Kidney glomerular epithelial cell (primary cell): ENCODE results near the gene EFHD2.
"Not testable (repeated sequence)": the region's sequence is repeated elsewhere in the genome, so short reads cannot be mapped to it uniquely, and the experiment has no call there.

Experiments
- DNase-seq: peaks from one replicate; lab custom pipeline; 2025; lab: John Stamatoyannopoulos, UW

The EFHD2 gene

DNA sequence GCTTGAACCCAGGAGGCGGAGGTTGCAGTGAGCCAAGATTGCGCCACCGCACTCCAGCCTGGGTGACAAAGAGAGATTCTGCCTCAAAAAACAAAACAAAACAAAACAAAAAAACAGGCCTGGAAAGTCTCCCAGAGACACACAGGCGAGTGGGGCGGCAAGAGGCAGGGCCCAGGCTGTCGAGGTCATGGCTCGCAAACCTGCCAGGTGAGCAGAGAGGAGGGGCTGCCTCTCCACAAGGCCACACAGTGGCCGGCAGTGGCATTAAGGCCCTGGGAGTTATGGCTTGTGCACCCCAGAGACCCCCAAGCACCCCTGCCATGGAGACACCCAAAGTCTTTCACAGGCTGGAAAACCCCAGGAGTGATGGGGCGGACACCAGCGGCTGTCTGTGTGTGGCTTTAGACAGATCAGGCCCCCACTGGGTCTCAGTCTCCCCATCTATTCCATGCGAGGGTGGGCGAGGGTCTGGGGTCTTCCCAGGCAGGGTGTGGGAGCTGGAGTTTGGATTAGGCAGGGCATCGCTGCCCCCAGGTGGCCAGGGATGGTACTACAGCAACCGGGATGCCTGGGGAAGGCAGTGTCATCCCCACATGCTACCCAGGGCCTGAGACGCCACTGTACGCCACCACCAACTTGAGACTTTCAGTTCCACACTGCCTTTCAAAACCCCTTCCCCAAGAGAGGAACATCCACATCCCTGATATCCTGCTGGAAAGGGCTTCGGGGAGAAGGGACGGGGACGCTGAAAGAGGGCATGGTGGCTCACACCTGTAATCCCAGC is 21.3 kb downstream of the EFHD2 start:
- peak; percentile 6 for DNase-seq

- no peak for DNase-seq
Measured at GRCh38 chr1:15431571-15431948, 21.9 kb downstream of the EFHD2 start.

DNA sequence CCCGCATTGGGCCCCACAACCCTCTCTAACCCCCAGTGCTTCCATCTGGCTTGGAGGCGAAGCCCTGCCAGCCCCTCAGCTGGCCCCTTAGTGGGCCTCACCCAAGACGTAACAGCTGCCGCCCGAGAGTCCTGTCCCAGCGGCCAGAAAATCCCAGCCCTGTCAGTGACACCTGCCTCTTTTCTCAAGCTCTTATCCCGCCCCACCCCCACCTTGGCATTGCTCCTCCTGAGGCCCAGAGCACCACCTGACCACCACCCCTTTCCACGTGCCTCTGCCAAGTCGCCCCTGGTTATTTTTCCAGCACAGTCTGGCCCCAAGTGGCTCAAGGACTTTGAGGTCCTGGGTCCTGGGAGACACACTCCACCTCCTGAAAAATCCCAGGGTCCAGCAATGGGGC is 22.6 kb downstream of the EFHD2 start:
- DNase-seq = no peak

DNA sequence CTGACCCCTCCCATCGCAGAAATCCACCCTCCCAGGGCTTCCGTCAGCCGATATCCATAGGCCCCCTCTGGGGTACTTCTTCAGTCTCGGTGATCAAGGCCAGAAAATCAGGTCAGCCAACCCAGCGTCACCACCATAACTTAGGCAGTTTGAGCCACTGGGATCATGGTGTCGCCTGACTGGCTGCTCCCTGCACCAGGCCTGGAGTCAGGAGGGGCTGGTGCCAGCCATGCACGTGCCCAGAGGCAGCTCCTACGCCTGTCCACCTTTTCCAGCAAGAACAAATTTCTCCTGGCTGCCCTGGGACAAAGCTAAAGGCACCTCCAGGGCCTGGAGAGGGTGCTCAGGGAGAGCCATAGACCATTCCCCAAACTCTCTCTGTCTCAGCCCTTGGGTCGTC is 23.8 kb downstream of the EFHD2 start:
- no peak for DNase-seq

DNA sequence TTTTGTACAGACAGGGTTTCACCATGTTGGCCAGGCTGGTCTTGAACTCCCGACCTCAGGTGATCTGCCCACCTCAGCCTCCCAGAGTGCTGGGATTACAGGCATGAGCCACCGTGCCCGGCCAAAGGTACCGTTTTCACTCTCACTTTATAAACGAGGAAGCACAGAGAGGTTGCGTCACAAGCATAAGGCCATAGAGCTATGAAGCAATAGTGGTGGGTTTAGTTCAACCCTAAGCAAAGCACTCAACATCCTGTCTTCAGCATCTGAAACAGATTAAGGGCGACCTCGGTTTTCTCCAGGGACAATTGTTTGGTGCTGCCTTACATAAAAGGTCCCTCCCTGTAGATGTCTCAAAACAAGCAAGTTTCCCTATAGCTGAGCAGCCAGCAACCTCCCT is 25.1 kb downstream of the EFHD2 start:
- DNase-seq = not testable (repeated sequence)

- no peak for DNase-seq
Measured at GRCh38 chr1:15435239-15436077, 25.8 kb downstream of the EFHD2 start.

DNA sequence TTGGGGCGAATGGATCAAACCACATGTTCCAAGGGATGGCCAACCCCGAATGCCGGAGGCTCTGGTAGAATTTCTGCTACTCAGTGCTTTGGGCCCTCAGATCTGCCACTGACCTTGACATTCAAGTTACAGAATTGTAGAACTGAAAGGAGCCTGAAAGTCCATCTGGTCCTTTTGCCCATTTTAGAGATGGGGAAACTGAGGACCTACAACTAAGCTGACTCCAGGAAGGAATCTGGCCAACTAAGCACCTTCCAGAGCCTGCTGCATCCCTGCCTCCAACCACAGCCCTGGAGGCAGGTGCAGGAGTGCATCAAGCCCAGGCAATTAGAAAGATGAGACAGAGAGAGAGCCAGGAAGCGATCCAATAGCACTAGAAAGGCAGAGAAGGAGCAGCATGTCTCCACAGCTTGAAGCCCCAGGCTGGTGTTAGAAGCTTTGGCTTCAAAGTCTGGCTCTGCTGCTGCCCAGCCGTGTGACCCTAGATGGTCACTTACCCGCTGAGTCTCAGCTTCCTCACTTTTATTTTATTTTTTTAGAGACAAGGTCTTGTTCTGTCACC is 27.3 kb downstream of the EFHD2 start:
- DNase-seq = no peak

GRCh38 chr1:15439325-15439724 is 29.6 kb downstream of the EFHD2 start:
- no peak for DNase-seq

GRCh38 chr1:15440357-15440756 is 30.7 kb downstream of the EFHD2 start:
- no peak for DNase-seq

DNA sequence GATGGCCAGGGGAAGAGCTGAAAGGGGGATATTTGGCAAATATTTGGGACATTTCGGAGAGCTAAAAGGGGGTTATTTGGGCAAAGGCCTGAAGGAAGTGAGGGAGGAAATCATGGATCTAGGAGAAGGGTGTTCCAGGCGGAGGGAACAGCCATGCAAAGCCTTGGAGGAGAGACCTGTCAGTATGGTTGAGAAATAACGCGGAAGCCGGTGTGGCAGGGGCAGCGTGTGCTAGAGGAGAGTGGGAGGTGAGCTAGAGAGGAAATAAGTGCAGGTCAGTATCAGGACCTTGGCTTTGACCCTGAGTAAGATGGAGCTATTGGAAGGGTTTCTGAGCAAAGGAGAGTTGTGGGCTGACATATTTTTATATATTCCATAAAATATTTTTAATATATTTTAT is 31.6 kb downstream of the EFHD2 start:
- no peak for DNase-seq

GRCh38 chr1:15442119-15442518 is 32.4 kb downstream of the EFHD2 start:
- DNase-seq = no peak

DNA sequence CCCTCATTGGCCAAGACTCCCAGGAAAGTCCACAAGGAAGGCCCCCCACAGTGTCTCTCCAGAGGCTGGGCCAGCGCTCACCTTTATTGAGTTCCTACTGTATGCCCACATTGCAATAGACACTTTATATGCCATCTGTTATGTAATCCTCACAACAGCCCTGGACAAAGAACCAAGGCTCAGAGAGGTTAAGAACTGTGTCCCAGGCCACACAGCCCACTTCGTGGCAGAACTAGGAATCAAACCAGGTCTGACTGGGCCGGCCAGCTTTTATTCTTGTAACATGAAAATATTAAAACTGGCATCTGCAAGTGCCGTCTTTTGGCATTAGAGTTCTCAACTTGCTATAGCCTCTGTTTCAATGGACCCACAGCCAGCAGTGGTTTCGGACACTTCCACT is 33.1 kb downstream of the EFHD2 start:
- DNase-seq = no peak

GRCh38 chr1:15443281-15443680 is 33.6 kb downstream of the EFHD2 start:
- DNase-seq = no peak

- no peak for DNase-seq
Measured at GRCh38 chr1:15444468-15445389, 35.0 kb downstream of the EFHD2 start.

DNA sequence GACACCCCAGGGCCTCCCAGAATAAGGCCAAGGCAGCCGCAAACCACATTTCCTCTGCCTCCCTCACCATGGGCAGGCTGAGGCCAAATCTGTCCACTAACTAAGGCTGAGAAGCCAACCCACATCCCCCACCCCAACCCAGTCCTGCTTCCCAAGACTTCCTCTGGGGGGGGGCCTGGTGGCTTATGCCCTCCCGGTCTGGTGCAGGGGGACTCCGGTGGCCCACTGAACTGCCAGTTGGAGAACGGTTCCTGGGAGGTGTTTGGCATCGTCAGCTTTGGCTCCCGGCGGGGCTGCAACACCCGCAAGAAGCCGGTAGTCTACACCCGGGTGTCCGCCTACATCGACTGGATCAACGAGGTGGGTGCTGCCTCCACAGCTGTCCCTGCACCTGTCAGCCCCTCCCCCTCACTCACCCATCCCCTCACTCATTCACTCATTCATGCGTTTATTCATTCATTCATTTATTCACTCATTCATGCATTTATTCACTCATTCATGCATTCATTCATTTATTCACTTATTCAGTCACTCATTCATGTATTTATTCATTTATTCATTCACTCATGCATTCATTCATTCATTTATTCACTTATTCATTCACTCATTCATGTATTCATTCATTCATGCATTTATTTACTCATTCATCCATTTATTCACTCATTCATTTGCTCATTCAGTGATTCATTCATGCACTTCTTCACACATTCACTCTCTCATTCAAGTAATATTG is 35.9 kb downstream of the EFHD2 start:
- no peak for DNase-seq

DNA sequence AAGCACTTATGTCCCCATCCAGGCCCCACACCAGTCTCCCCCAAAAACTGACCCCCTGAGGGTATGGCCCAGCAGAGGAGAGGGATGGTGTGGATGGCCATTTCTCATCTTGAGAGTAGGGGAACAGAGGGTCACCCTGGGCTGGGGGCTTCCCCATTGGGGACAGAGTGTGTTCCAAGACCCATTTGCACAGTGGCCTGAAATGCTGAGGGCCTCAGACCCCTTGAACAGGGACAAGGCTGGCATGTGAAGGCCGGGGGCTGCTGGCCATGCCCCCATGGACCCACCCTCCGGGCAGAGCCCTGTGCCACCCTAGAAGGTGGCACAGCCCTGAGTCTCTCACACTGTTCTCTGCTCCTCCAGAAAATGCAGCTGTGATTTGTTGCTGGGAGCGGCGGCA is 36.5 kb downstream of the EFHD2 start:
- no peak for DNase-seq

DNA sequence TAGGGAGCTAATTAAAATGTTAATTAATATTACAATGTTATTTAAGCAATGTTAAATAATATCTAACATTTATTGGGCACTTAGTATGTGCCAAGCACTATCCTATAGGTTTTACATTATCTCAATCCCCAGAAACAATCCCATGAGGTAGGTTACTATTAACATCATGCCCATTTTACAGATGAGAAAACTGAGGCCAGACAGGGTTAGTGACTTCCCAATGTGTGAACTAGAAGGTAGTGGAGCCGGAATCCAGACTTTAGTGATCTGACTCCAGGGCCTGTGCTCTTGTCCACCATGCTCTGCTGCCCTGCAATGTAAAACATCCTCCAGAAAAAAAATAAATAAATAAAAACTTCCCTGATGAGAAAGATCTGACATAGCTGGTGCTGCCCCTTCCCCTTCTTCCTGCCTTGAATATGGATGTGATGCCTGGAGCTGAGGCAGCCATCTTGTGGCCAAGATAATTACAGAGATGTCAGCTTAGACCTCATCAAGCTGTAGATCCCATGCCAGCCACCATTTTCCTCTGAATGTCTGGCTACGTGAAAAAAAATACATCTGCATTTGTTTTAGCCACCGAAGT is 39.3 kb downstream of the EFHD2 start:
- DNase-seq = no peak

GRCh38 chr1:15449567-15449966 is 39.9 kb downstream of the EFHD2 start:
- DNase-seq = no peak

- no peak for DNase-seq
Measured at GRCh38 chr1:15451014-15451722, 41.5 kb downstream of the EFHD2 start.

- DNase-seq = no peak
Measured at GRCh38 chr1:15452216-15452615, 42.5 kb downstream of the EFHD2 start.
